Neural cell (in vitro differentiated cells): Measurements from ENCODE around the gene SLC35G6. TPM values are rescaled to one million over a fixed set of nuclear protein-coding genes. Genes with fewer than 3 reads are reported as not detected.

Experiments used
- H2AFZ ChIP-seq: fragments of 200-600, 300-800 bp; sonication (generic), shearing (Covaris generic); 2 replicates; pipeline ENCODE4 v1.6.0; 2014; ENCODE audit warnings: low read depth, mild to moderate bottlenecking, antibody characterized with exemption, low read length, moderate library complexity
- H3F3A ChIP-seq: fragments of 200-600 bp; shearing (Covaris generic); 2 replicates; pipeline ENCODE4 v1.6.1; 2016; ENCODE audit warnings: mild to moderate bottlenecking, moderate library complexity, mixed read lengths, antibody characterized with exemption, low read length; ENCODE audit not compliant: insufficient read depth, poor library complexity, severe bottlenecking
- H3K27ac ChIP-seq: fragments of 200-600, 300-800 bp; sonication (generic), shearing (Covaris generic); 2 replicates; pipeline ENCODE4 v1.5.1; 2014; ENCODE audit warnings: mild to moderate bottlenecking, low read length, moderate library complexity
- H3K27me3 ChIP-seq: fragments of 300-800, 200-600 bp; sonication (generic), shearing (Covaris generic); 2 replicates; pipeline ENCODE4 v1.6.0; 2014; ENCODE audit warnings: mild to moderate bottlenecking, low read depth, low read length, moderate library complexity; ENCODE audit not compliant: insufficient read depth
- H3K36me3 ChIP-seq: fragments of 300-800, 200-600 bp; sonication (generic), shearing (Covaris generic); 2 replicates; pipeline ENCODE4 v1.5.1; 2014; ENCODE audit warnings: mild to moderate bottlenecking, antibody characterized with exemption, low read length, moderate library complexity; ENCODE audit not compliant: insufficient read depth
- H3K4me2 ChIP-seq: fragments of 300-800, 200-600 bp; sonication (generic), shearing (Covaris generic); 2 replicates; pipeline ENCODE4 v1.6.0; 2014; ENCODE audit warnings: mild to moderate bottlenecking, low read length
- H3K4me3 ChIP-seq: fragments of 300-800, 200-600 bp; sonication (generic), shearing (Covaris generic); 2 replicates; pipeline ENCODE4 v1.5.1; 2014; ENCODE audit warnings: mild to moderate bottlenecking, low read length, moderate library complexity
- H3K79me2 ChIP-seq: fragments of 200-600 bp; shearing (Covaris generic); replicated peaks from 2 replicates; pipeline ENCODE4 v1.6.0; 2014; ENCODE audit warnings: mild to moderate bottlenecking, low read length, moderate library complexity; ENCODE audit not compliant: insufficient read depth
- H3K9ac ChIP-seq: fragments of 300-800, 200-600 bp; sonication (generic), shearing (Covaris generic); 2 replicates; pipeline ENCODE4 v1.6.1; 2016; ENCODE audit warnings: mild to moderate bottlenecking, low read length, mixed read lengths
- H3K9me2 ChIP-seq: fragments of 200-600 bp; shearing (Covaris generic); 2 replicates; pipeline ENCODE4 v1.6.1; 2016; ENCODE audit warnings: mild to moderate bottlenecking, low read length, mixed read lengths; ENCODE audit not compliant: insufficient read depth
- H3K9me3 ChIP-seq: fragments of 200-600, 300-800 bp; sonication (generic), shearing (Covaris generic); 2 replicates; pipeline ENCODE4 v1.6.1; 2016; ENCODE audit warnings: mild to moderate bottlenecking, mixed run types, low read length, moderate library complexity, mixed read lengths
- H4K20me1 ChIP-seq: fragments of 200-600 bp; shearing (Covaris generic); 2 replicates; pipeline ENCODE4 v1.6.1; 2016; ENCODE audit warnings: mild to moderate bottlenecking, mixed run types; ENCODE audit not compliant: insufficient read depth
- CTCF ChIP-seq: fragments of 450-650 bp; IDR thresholded peaks from 2 replicates; pipeline ENCODE4 v1.5.1; 2014; ENCODE audit warnings: antibody characterized with exemption, mild to moderate bottlenecking, moderate library complexity; ENCODE audit not compliant: poor library complexity, severe bottlenecking
- EP300 ChIP-seq: fragments of 450-650 bp; conservative IDR thresholded peaks from 2 replicates; pipeline ENCODE4 v1.6.1; 2014; ENCODE audit warnings: antibody characterized with exemption, mild to moderate bottlenecking, moderate library complexity; ENCODE audit not compliant: poor library complexity, severe bottlenecking
- EZH2 ChIP-seq: fragments of 200-600, 300-800 bp; shearing (Covaris generic), sonication (generic); IDR thresholded peaks from 2 replicates; pipeline ENCODE4 v1.6.1; 2014; ENCODE audit warnings: antibody characterized with exemption, low read length, borderline replicate concordance, mild to moderate bottlenecking; ENCODE audit not compliant: insufficient read depth, poor library complexity, severe bottlenecking
- MXI1 ChIP-seq: fragments of 450-650 bp; conservative IDR thresholded peaks from 2 replicates; pipeline ENCODE4 v1.6.1; 2014; ENCODE audit warnings: antibody characterized with exemption, mild to moderate bottlenecking; ENCODE audit not compliant: poor library complexity, severe bottlenecking
- POLR2AphosphoS5 ChIP-seq: IDR thresholded peaks from 2 replicates; pipeline ENCODE4 v1.6.1; 2012
- RAD21 ChIP-seq: fragments of 450-650 bp; conservative IDR thresholded peaks from 2 replicates; pipeline ENCODE4 v1.6.1; 2014; ENCODE audit warnings: antibody characterized with exemption, mild to moderate bottlenecking, moderate library complexity
- SMC3 ChIP-seq: fragments of 450-650 bp; conservative IDR thresholded peaks from 2 replicates; pipeline ENCODE4 v1.6.1; 2014; ENCODE audit warnings: antibody characterized with exemption, mild to moderate bottlenecking, moderate library complexity; ENCODE audit not compliant: poor library complexity
- TAF1 ChIP-seq: IDR thresholded peaks from 2 replicates; pipeline ENCODE4 v1.6.1; 2012; ENCODE audit warnings: low read depth
- polyA plus RNA-seq: library from polyadenylated mRNA; depleted of rRNA; stranded (reverse); fragments of >200 nt; gene quantifications from 2 replicates; pipeline ENCODE4 v1.2.3, GENCODE V29; 2014
- TF ChIP-seq, protein P1 (sequence below): IDR thresholded peaks from 2 replicates; pipeline ENCODE4 v1.6.1; 2012; ENCODE audit warnings: borderline replicate concordance

SLC35G6 gene
- polyA plus RNA-seq, 1 donor from 2014 or later = not detected

- no peak overlapping the region for H3K4me3 ChIP-seq
- no peaks in the 10 kb centered on the region for H3K36me3 ChIP-seq
- no peak overlapping the region for H2AFZ ChIP-seq
- peaks cover 43% of the 10 kb centered on the region for H3K79me2 ChIP-seq
- no peaks in the 10 kb centered on the region for H3K9me2 ChIP-seq
- H3K27ac ChIP-seq = no peak overlapping the region
- no peaks in the 10 kb centered on the region for H3F3A ChIP-seq
- no peaks in the 10 kb centered on the region for H3K27me3 ChIP-seq
- H3K9me3 ChIP-seq = no peaks in the 10 kb centered on the region
- TF ChIP-seq SMC3 = no peak
- TF ChIP-seq EZH2 = no peak
- no peak for TF ChIP-seq MXI1
- no peak for TF ChIP-seq RAD21
- no peak for TF ChIP-seq TAF1
- TF ChIP-seq EP300 = no peak
- TF ChIP-seq, protein P1, sequence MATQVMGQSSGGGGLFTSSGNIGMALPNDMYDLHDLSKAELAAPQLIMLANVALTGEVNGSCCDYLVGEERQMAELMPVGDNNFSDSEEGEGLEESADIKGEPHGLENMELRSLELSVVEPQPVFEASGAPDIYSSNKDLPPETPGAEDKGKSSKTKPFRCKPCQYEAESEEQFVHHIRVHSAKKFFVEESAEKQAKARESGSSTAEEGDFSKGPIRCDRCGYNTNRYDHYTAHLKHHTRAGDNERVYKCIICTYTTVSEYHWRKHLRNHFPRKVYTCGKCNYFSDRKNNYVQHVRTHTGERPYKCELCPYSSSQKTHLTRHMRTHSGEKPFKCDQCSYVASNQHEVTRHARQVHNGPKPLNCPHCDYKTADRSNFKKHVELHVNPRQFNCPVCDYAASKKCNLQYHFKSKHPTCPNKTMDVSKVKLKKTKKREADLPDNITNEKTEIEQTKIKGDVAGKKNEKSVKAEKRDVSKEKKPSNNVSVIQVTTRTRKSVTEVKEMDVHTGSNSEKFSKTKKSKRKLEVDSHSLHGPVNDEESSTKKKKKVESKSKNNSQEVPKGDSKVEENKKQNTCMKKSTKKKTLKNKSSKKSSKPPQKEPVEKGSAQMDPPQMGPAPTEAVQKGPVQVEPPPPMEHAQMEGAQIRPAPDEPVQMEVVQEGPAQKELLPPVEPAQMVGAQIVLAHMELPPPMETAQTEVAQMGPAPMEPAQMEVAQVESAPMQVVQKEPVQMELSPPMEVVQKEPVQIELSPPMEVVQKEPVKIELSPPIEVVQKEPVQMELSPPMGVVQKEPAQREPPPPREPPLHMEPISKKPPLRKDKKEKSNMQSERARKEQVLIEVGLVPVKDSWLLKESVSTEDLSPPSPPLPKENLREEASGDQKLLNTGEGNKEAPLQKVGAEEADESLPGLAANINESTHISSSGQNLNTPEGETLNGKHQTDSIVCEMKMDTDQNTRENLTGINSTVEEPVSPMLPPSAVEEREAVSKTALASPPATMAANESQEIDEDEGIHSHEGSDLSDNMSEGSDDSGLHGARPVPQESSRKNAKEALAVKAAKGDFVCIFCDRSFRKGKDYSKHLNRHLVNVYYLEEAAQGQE = no peak
- no peak for TF ChIP-seq POLR2AphosphoS5
- TF ChIP-seq CTCF = no peak
- H3K4me2 ChIP-seq = no peak overlapping the region
- H4K20me1 ChIP-seq = peaks cover 4% of the 10 kb centered on the region
- no peak overlapping the region for H3K9ac ChIP-seq
Measured at GRCh38 chr17:7496470-7497183, 15.4 kb downstream of the SLC35G6 start.

DNA sequence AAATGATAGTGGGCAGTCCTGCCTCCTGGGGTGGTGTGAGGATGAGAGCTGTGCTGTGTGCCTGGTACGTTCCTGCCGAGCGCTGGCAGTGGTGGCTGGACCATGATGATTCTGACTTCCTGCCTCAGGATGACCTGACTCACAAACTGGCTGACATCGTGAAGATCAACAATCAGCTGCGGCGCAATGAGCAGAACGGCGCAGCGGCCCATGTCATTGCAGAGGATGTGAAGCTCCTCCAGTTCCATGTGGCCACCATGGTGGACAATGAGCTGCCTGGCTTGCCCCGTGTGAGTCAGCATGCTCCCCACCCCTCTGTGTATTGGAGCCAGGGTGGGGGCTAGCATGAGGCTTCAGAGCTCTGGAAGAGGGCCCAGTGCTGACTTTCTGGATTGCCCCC lies 16.0 kb downstream of the SLC35G6 start:
- Histone ChIP-seq H3K36me3 (no peaks in the 10 kb centered on the region), H2AFZ (no peak overlapping the region), H3K27me3 (no peaks in the 10 kb centered on the region), H3K9me3 (no peaks in the 10 kb centered on the region), H3K9ac (no peak overlapping the region), H4K20me1 (peaks cover 4% of the 10 kb centered on the region), H3K9me2 (no peaks in the 10 kb centered on the region), H3F3A (no peaks in the 10 kb centered on the region), H3K27ac (no peak overlapping the region), H3K79me2 (peaks cover 37% of the 10 kb centered on the region), H3K4me3 (no peak overlapping the region), H3K4me2 (no peak overlapping the region)
- TF ChIP-seq TAF1 = no peak

DNA sequence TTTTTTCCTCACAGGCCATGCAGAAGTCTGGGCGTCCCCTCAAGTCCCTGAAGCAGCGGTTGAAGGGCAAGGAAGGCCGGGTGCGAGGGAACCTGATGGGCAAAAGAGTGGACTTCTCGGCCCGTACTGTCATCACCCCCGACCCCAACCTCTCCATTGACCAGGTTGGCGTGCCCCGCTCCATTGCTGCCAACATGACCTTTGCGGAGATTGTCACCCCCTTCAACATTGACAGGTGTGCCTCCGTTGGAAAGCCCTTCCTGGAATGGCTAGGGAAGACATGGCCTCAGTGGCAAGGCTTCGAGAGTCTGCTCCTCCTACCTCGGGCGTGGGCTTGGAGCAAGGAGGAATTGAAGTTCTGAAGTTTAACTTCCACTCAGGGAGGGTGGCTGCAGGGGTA lies 16.4 kb downstream of the SLC35G6 start:
- peaks cover 33% of the 10 kb centered on the region for H3K79me2 ChIP-seq
- no peaks in the 10 kb centered on the region for H3F3A ChIP-seq
- H3K9me2 ChIP-seq = no peaks in the 10 kb centered on the region
- H3K4me2 ChIP-seq = no peak overlapping the region
- no peak overlapping the region for H3K4me3 ChIP-seq
- H3K9ac ChIP-seq = no peak overlapping the region
- H3K27ac ChIP-seq = no peak overlapping the region
- no peak overlapping the region for H2AFZ ChIP-seq
- H3K27me3 ChIP-seq = no peaks in the 10 kb centered on the region
- H3K36me3 ChIP-seq = no peaks in the 10 kb centered on the region
- peaks cover 4% of the 10 kb centered on the region for H4K20me1 ChIP-seq
- TF ChIP-seq CTCF (no peak), EZH2 (no peak), SMC3 (no peak), TAF1 (no peak), EP300 (no peak), POLR2AphosphoS5 (no peak), MXI1 (no peak), RAD21 (no peak)
- TF ChIP-seq, protein P1 = no peak
- H3K9me3 ChIP-seq = no peaks in the 10 kb centered on the region
